Epithelial cell of prostate (primary cell): ENCODE measurements around the gene DHRSX.
"Not testable (repeated sequence)": the region's sequence is repeated elsewhere in the genome, so short reads cannot be mapped to it uniquely, and the experiment has no call there.

Experiments
- DNase-seq: peaks from one replicate; pipeline ENCODE4 v3.0.0-alpha.2; 2011; ENCODE audit warnings: low read depth, low spot score
- H3K27ac ChIP-seq: fragments of 450-650 bp; 2 replicates; pipeline ENCODE4 v1.5.1; 2017; ENCODE audit warnings: mild to moderate bottlenecking

Gene DHRSX

DNA sequence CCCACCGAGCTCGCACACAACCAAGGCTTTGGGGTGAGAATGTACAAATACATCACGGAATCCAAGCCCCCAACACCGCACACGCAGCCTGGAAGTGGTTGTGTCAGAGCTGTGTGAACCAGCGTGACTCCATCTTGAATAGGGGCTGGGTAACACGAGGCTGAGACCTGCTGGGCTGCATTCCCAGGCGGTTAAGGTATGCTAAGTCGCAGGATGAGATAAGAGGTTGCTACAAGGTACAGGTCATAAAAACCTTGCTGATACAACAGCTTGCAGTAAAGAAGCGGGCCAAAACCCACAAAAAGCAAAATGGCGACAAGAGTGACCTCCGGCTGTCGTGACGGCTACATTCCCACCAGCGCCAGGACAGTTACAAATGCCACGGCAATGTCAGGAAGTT lies 258.4 kb downstream of the DHRSX start:
- no peak for DNase-seq
- H3K27ac ChIP-seq = no peak overlapping the region

DNA sequence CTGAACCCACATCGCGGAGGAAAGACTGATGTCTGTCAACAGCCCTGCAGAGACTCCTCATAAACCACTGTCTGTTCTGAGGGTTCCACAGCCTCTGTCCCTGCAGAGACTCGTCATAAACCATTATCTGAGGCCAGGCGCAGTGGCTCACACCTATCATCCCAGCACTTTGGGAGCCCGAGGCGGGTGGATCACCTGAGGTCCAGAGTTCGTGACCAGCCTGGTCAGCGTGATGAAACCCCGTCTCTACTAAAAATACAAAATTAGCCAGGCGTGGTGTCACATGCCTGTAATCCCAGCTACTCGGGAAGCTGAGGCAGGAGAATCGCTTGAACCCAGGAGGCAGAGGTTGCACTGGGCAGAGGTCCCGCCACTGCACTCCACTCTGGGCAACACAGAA lies 259.3 kb downstream of the DHRSX start:
- not testable (repeated sequence) for H3K27ac ChIP-seq, DNase-seq

DNA sequence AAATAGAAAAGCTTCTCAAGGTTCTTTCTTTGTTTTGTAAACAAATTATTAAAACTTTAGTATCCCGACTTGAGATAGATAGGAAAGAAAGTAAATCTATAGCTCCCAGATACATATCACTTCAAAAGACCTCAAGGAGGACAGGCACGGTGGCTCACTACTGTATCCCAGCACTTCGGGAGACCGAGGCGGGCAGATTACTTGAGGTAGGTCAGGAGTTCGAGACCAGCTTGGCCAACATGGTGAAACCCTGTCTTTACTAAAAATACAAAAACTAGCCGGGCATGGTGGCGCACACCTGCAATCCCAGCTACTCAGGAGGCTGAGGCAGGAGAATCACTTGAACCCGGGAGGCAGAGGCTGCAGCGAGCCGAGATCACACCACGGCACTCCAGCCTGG lies 260.0 kb downstream of the DHRSX start:
- DNase-seq, H3K27ac ChIP-seq: not testable (repeated sequence)

DNA sequence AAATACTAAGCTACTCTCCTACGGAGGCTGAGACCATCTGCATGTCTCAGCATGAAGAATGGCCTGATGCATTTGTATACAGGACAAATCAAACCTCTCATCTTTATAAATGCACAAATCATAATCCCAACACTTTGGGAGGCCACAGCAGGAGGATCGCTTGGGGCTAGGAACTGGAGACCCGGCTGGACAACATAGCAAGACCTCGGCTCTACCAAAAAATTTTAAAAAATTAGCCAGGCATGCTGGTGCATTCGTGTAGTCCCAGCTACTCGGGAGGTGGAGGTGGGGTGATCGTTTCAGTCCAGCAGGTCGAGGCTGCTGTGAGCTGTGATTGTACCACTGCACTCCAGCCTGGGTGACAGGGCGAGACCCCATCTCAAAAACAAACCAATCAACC lies 262.8 kb downstream of the DHRSX start:
- H3K27ac ChIP-seq = no peak overlapping the region
- no peak for DNase-seq

DNA sequence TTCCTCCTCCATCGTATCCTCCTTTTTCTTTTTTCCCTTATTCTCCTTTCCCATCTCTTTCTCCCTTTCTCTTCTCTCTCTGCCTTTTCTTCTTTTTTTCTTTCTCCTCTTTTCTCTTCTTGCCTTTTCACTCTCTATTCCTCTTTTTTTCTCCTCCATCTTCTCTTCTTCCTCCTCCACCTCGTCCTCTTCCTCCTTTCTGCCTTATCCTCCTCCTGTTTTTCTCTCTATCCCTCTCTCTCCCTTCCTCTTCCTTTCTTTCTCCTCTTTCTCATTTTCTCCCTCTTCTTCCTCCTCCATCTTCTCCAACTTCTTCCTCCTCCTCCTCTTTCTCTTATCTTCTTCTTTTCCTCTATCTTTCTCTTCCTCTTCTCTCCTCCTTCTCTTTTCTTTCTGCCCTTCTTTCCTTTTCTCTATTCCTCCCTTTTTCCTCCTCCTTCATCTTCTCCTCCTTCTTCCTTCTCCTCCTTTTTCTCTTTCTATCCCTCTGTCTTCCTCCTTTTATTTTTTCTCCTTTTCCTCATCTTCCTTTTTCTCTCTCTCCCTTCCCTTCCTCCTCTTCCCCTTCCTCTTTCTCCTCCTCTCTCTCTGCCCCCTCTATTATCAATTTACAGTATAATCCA lies 269.1 kb downstream of the DHRSX start:
- DNase-seq = no peak
- H3K27ac ChIP-seq = no peak overlapping the region

DNA sequence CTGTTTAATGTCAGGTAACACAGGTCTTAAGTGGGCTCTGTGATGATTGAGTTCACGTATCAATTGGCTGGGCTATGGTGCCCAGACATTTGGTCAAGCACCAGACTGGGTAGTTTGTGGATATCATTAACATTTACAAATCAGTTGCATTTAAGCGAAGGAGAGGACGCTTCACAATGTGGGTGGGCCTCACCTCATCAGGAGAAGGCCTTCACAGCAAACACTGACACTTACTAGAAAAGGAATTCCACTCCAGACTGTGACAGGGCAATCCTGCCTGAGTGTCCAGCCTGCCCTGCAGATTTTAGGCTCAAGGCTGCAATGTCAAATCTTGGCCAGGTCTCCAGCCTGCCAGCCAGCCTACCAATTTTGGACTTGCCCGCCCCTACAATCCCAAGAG lies 270.3 kb downstream of the DHRSX start:
- DNase-seq = no peak
- H3K27ac ChIP-seq = no peak overlapping the region

DNA sequence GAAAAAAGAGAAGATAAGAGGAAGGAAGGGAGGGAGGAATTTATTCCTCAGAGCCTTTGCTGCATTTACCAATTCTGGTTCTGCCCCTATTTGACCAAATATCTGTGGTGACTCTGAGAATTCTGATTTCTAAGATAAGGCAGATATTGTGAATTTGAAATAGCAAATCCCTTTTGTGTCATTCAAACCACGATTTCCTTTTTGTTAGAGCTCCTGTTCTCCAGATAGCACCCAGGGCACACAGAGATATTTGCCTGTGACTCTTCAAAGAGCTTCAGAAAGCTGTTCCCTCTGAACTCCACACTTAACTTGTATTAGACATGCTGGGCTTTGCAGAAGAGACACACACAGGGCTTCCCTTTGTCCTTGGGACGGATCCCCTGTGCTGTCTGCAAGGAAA lies 272.2 kb downstream of the DHRSX start:
- no peak overlapping the region for H3K27ac ChIP-seq
- DNase-seq = no peak

DNA sequence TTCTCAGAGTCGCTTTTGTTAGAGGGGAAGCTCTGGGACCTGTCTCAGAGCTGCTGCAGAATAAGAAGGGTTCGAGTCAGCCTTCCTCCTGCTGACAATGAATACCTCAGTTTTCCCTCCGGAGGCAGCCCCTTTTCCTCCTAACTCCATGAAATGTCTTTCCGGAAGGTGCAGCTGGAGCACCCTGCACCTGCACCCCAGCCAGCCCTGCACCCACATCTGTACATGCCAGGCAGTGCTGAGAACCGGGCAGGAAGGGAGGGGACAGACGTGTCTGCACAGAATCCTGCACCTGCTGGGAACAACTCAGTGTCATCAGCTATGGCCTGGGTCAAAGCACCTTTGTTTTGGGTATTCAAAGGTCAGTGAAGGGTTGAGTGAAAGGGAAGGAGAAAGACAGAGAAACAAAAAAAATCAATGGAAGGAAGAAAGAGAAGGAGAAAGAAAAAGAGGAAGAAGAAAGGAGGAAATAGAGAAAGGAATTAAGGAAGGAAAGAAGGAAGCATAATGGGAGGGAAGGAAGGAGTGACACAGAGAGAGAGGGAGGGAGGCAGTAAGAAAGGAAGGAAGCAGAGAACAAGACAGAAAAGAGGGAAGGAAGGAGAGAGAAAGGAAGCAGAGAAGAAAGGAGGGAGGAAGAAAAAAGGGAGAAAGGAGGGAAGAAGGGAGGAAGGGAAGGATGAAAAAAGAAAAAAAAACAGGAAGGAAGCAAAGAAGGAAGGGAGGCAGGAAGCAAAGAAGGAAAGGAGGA lies 273.7 kb downstream of the DHRSX start:
- H3K27ac ChIP-seq = no peak overlapping the region
- no peak for DNase-seq

DNA sequence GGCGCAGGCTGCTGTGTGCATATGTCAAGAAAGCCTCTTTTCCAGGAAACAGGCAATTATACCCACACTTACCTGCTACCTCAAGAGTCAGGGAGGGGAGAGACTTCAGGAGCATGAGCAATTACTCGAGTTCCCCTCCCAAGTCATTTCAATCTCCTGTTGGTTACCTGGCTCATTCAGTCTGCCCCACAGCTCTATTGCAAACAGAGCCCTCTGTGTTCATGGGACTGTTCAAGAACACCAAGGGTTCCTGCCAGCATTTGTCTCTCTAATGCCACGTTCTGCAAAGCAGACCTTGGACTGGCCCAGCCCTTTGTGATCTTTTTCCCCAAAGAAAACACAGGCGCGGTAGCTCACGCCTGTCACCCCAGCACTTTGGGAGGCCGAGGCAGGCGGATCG lies 274.6 kb downstream of the DHRSX start:
- DNase-seq = no peak
- no peak overlapping the region for H3K27ac ChIP-seq

DNA sequence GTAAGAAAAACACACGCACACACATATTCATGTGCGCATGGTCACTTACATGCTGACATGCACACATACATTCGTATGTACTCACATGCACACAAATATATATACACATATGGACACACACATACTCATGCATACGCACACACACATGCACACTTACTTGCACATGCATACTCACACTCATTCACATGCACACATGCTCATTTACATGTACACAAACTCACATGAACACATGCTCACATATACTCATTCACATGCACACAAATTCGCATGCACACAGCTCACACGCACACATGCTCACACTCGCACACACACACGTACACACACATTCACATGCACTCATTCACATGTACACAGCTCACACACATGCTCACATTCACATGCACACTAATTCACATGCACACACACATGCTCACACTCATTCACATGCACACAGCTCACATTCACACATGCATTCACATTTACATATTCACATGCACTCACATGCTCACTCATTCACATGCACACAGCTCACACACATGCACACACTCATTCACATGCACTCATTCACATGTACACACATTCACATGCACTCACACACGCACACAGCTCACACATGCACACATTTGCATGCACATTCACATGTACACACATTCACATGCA lies 276.1 kb downstream of the DHRSX start:
- no peak overlapping the region for H3K27ac ChIP-seq
- no peak for DNase-seq

DNA sequence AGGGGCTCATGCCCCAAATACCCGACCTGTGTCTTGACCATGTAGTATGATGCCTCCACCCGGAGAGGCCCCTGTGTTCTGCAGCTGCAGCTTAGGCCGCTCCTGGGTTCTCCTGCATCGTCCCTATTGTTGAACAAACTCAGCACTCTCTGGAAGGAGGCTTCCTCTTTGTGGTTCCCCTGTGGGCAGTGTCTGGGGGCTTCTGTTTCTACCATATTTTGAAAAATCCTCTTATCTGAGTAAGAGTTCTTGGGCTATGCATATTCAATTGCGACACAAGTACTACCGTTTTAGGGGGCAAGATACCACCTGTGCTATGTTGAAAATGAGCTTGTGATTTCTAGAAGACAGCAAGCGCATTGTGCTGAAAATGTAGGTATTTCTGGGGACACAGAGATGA lies 276.6 kb downstream of the DHRSX start:
- H3K27ac ChIP-seq = no peak overlapping the region
- DNase-seq = no peak

DNA sequence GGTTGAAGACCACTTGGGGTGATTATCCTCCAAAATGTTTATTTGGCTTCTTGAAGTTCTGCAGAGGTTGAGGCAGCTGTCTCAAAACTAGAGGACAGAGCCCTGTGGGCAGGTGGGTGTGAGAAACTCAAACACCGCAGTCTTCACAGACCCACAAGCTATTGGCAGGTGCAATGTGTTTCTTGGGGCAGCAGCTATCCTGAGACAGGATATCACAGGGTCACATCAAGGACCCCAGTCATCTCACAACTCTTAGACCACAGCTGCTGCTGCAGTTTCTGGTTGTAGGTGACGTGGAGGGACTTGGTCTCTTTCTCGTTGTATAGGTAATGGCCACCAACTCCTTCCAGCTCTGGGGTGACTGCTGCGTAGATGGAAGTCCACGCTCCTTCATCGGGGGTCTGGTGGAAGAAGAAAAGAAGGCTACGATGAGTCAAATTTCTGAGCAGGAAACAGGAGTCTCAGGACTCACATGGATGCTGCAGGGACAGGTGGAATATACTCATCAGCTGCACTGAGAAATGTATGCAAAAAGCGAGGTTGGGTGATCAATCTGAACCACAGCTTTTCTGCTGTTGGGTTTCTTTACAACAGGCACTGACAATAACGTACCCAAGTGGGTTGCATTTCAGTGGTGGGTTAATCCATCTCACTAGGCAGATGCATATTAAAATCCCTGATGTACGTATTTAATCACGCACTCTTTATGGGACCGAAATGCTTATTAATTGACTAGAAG lies 279.8 kb downstream of the DHRSX start:
- DNase-seq = no peak
- H3K27ac ChIP-seq = no peak overlapping the region

DNA sequence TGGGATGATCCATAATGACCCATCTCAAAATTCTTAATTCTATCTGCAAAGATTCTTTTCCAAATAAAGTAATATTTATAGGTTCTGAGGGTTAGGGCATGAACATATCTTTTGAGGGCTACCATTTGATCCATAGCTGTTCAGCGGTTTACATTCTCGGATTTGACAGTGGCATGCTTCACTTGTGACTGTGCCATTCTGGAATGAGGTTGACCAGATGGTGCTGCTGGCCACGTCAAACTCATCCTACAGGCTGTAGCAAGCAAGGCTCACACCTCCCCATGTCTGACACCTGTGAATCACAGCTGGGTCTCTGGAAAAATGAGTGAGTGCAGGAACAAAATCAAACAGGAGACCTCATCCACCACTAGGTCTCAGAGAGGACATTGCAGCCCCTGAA lies 280.5 kb downstream of the DHRSX start:
- DNase-seq = no peak
- H3K27ac ChIP-seq = no peak overlapping the region

DNA sequence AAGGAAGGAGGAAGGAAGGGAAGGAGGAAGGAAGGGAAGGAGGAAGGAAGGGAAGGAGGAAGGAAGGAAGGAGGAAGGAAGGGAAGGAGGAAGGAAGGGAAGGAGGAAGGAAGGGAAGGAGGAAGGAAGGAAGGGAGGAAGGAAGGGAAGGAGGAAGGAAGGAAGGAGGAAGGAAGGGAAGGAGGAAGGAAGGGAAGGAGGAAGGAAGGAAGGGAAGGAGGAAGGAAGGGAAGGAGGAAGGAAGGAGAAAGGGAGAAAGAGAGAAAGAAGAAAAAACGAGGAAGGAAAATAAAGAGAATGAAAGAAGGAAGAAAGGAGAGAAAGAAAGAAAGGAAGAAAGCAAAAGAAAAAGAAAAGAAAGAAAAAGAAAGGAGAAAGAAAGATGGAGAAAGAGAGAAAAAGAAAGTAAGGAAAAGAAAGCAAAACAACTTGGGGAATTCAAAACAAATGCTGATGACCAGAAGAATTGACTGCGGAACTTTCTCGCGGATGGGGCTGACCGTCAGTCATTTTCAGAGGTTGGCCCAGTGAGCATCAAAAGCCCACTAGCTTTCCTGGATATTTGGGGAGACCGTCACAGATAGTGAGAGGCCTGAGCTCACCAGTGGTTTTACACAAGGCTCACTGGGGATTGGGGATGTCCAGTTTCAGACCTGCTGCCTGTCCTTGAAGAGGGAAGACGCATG lies 286.5 kb downstream of the DHRSX start:
- DNase-seq, H3K27ac ChIP-seq: not testable (repeated sequence)

DNA sequence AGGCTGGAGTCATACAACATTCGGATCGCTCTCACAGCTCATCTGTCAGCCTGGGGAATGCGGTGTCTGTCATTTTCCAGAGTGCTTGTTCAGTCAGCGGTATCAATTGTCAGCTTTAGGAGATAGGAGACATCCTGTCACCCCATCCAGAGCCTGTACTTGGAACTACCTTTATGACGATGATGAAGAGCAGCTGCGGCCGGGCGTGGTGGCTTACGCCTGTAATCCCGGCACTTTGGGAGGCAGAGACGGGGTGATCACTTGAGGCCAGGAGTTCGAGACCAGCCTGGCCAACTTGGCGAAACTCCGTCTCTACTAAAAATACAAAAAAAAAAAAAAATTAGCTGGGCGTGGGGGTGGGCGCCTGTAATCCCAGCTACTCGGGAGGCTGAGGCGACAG lies 289.1 kb downstream of the DHRSX start:
- DNase-seq, H3K27ac ChIP-seq: not testable (repeated sequence)

DNA sequence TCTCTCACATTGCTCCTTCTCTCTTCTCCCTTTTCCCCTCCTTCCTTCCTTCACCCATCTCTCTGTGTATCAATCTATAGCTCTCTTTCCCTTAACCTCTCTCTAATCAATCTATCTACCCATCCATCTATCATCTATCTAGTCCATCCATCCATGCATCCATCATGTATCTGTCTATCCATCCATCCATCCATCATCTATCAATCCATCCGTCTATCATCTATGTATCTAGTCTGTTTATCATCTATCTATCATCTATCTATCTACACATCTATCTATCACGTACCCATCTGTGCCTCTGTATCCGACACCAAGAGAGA lies 307.5 kb downstream of the DHRSX start:
- H3K27ac ChIP-seq = no peak overlapping the region
- no peak for DNase-seq

DNA sequence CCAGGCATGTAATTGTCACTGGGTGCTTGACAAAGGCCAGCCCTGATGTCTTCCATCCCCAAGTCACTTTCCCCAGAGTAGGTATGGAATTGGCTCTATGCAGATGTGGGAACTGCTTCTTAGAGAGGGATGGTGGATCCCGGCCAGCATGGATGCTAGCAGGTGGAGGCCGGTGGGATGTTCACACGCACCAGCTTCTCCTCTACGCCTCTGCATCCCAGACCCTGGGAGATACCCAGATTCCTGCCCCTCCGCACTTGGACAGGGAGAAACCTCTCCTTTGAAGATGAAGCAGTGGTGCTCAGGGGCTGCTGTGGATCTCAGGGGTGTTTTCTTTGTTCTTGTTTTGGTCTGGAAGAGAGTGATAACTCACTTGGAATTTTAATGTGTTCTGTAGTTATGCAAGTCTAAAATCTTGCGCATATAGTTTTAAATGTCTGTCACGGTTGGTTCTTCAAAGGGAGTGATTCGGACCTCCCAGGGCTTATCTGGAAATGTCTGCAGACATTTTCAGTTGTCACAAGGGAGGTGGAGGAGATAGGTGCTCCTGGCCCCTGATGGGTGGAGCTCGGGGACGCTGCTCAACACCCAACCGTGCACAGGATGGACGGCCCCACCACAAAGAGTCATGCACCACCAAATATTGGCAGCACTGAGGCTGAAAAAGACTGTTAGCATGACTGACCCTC lies 308.0 kb downstream of the DHRSX start:
- H3K27ac ChIP-seq = no peak overlapping the region
- DNase-seq = no peak

DNA sequence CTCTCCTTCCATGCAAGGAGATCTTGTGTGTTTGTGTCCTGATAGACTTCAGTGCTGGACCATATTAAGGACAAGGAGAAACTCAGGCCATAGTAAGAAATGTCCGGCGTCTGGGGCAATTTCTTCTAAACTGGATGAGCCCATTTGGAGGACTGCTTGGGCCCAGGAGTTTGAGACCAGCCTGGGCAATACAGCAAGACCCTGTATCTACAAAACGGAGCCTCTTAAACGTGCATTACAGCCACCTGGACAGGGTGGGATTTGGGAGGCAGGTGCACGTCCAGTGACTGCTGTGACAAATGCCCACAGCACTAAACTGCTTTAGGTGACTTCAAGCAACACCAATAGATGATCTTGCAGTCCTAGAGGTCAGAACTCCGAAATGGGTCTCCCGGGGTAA lies 311.9 kb downstream of the DHRSX start:
- H3K27ac ChIP-seq = no peak overlapping the region
- no peak for DNase-seq

DNA sequence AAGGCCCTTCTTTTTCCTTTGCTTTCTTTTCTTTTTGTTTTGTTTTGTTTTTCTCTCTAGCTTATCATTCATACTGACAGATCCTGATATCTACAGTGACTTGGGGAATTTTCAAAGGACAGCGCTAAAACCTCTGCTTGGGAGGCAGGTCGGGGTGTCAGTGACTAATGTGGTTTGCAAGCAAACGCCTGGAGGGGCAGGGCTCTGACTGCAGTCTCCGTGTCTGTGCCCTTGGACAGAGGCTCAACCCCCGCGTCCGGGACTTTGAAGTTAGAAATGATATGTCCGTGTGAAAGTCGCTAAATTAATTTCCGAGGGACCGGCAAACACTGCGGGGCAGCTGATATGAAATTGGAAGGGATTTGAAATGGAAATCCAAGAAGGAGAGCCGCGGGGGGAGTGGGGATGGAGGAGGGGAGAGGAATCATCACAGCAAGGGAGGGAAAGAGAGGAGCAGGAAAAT lies 312.4 kb downstream of the DHRSX start:
- H3K27ac ChIP-seq = no peak overlapping the region
- no peak for DNase-seq
